ENCODE results near the gene TXNRD3. TPM values are rescaled to one million over a fixed set of nuclear protein-coding genes. Genes with fewer than 3 reads are reported as not detected.

Gene TXNRD3
- total RNA-seq, 1 experiment from 2014 or later = 8.1 TPM

DNA sequence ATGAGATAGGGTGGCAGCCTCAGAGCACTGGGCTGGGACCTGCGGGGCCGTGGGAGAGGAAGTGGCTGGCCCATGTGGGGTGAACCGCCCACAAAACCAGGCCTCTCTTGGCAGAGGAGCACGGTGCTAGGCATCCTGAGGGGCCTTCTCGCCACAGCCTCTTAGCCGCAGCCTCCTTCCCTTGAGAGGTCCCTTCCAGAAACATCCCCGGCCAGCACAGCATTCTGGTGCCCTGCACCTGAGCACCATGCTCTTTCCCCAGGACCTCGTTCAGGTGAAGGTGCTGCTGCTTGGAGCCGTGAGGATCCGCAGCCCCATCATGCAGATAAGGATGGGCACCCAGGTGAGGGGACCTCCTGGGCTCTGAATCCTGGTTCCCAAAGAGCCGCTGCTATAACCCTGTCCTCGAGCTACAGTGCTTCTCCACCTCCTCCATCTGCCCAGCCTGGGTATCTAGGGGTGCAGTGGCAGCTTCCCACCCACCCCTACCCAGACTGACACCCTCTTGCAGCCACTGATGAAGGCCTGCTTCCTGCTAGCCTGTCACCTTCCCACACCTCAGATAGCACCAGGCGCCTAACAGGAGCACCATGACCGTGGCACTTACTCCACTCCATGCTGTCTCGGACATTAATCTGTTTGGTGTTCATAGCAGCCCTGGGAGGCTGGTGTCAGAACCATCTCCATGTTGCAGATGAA lies 11.2 kb upstream of the TXNRD3 start:
- Histone ChIP-seq H3K4ac (ENCODE audit: low read depth, low read length) (no peak overlapping the region), H3K9me3 (ENCODE audit: control insufficient read depth, low read depth, low read length) (no peaks in the 10 kb centered on the region), H2AFZ (ENCODE audit: low read length) (no peak overlapping the region), H2BK120ac (ENCODE audit: low read depth, low read length, poor library complexity, severe bottlenecking) (no peak overlapping the region), H3K56ac (ENCODE audit: insufficient read length, low read depth, low read length) (no peak overlapping the region), H3K4me1 (ENCODE audit: insufficient read depth, low read length) (no peaks in the 10 kb centered on the region), H2AK5ac (ENCODE audit: insufficient read length, low read length) (no peak overlapping the region), H3K79me2 (ENCODE audit: insufficient read depth, low read length) (no peaks in the 10 kb centered on the region), H3K79me1 (ENCODE audit: insufficient read depth, low read depth, low read length, poor library complexity, severe bottlenecking) (no peaks in the 10 kb centered on the region), H2BK15ac (ENCODE audit: low read depth, low read length) (no peak overlapping the region), H3K4me2 (ENCODE audit: insufficient read depth, insufficient read length, low read length) (no peak overlapping the region), H3K27me3 (ENCODE audit: insufficient read depth, low read length) (no peaks in the 10 kb centered on the region), H2BK12ac (ENCODE audit: insufficient read length, low read depth, low read length) (no peak overlapping the region), H4K5ac (ENCODE audit: insufficient read length, low read depth, low read length) (no peak overlapping the region), H2BK20ac (ENCODE audit: low read depth, low read length, poor library complexity, severe bottlenecking) (no peak overlapping the region), H4K8ac (replicated peaks; ENCODE audit: insufficient read length, low read depth, low read length) (no peak overlapping the region), H3K23me2 (ENCODE audit: insufficient read length, low read depth, low read length, poor library complexity, severe bottlenecking) (peaks cover 2% of the 10 kb centered on the region), H3K23ac (ENCODE audit: insufficient read length, low read depth, low read length) (no peak overlapping the region), H2BK5ac (ENCODE audit: insufficient read length, low read length) (no peak overlapping the region), H4K20me1 (ENCODE audit: control insufficient read depth, insufficient read depth, insufficient read length) (no peaks in the 10 kb centered on the region), H3K14ac (ENCODE audit: insufficient read depth, low read length) (peak overlapping the region; percentile 28; the same call in 1 of the 2 replicates), H3T11ph (ENCODE audit: low read length) (no peak overlapping the region), H4K91ac (ENCODE audit: insufficient read length, low read depth, low read length) (no peak overlapping the region), H3K9ac (ENCODE audit: extremely low read depth, insufficient read length, low read length) (no peak overlapping the region), H3K18ac (ENCODE audit: insufficient read length, low read depth, low read length) (no peak overlapping the region), H3K27ac (ENCODE audit: insufficient read length, low read depth, low read length) (no peak overlapping the region)
- no peaks in the 10 kb centered on the region for H3K9me3 Mint-ChIP-seq
- TF ChIP-seq, protein P1, sequence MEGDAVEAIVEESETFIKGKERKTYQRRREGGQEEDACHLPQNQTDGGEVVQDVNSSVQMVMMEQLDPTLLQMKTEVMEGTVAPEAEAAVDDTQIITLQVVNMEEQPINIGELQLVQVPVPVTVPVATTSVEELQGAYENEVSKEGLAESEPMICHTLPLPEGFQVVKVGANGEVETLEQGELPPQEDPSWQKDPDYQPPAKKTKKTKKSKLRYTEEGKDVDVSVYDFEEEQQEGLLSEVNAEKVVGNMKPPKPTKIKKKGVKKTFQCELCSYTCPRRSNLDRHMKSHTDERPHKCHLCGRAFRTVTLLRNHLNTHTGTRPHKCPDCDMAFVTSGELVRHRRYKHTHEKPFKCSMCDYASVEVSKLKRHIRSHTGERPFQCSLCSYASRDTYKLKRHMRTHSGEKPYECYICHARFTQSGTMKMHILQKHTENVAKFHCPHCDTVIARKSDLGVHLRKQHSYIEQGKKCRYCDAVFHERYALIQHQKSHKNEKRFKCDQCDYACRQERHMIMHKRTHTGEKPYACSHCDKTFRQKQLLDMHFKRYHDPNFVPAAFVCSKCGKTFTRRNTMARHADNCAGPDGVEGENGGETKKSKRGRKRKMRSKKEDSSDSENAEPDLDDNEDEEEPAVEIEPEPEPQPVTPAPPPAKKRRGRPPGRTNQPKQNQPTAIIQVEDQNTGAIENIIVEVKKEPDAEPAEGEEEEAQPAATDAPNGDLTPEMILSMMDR (conservative IDR thresholded peaks at IDR 0.05) = no peak
- no CpG with 5 or more reads among the region's 15 CpGs for WGBS (ENCODE audit: extremely low coverage, insufficient read length, low lambda C conversion rate)
- H3K27ac Mint-ChIP-seq = no peak overlapping the region
- H3K36me3 Mint-ChIP-seq (ENCODE audit: insufficient read depth in 1 of 3, low read depth in 3 of 3) = no peaks in the 10 kb centered on the region; a peak in 1 of 7 replicates
- H3K4me3 Mint-ChIP-seq = no peak overlapping the region
- H3K4me1 Mint-ChIP-seq = peaks cover 6 to 21% of the 10 kb centered on the region in 2 experiments
- H3K27me3 Mint-ChIP-seq (ENCODE audit: low read depth) = peaks cover 19% of the 10 kb centered on the region
- DNase-seq = no peak

Data from H9 (cell line).